Urothelium cell line (cell line): Measurements from ENCODE around the gene SDK1.

Experiments used
- DNase-seq: peaks from one replicate; pipeline ENCODE4 v3.0.0; 2011; ENCODE audit warnings: low spot score, mixed read lengths
- FAIRE-seq: peaks from 2 replicates; lab custom pipeline; 2011; peaks lifted over from hg19 to GRCh38; lab: Jason Lieb, UNC

The SDK1 gene

DNA sequence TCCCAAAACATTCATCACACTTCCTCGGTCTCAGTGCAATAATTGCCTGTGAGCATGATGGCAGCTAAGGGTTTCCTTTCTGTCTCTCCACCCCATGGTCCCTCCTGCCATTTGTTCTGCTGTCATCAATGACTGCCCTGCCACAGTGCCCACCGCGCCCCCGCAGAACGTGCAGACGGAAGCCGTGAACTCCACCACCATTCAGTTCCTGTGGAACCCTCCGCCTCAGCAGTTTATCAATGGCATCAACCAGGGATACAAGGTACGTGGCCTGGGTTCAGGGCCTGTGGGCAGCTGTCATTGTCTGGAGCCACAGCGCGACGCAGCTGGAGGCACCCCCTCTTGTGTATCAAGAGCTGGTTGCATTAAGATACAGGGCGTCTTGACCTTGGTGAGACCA is 748.1 kb downstream of the SDK1 start:
- DNase-seq = no peak
- FAIRE-seq = peak; percentile 86

DNA sequence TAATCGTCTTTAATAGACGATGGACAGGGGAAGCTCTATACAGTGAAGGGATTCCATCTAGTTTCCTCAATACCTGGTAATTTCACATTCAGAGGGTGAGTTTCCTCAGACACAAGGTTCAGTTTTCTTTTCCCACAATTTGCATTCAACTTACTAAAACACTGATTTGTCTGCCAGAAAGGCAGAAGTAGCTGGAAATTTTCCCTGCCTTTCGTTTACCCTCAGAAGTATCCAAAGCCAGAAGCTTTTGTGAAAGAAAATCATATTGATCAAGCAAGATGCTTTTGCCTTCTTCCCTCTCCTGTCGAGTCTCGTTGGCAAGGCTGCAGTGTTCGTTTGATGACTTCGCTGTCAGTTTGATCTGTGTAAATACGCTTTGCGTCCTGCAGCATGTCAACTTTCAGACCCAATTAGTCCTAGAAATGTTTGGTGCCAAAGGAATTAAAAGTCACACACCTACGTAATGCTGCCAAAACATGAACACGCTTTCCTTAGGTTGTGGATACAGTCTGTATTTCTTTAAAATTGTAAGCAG is 749.1 kb downstream of the SDK1 start:
- DNase-seq (no peak), FAIRE-seq (peak; percentile 85)

DNA sequence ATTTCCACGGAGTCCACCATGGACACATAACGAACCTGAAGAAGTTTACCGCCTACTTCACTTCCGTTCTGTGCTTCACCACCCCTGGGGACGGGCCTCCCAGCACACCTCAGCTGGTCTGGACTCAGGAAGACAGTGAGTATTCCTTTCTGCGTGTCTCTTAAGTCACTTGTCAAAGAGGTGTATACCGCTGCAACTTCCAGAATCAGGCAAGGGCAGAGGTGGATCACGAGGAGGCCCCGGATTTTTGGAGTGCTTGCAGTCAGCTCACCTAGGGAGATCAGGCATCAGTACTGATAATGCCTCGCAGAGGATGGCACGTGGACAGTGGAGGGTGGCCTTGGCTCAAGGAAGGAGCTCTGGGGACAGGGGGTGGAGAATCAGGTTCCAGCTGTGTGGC is 750.6 kb downstream of the SDK1 start:
- no peak for DNase-seq
- FAIRE-seq = peak; percentile 61

DNA sequence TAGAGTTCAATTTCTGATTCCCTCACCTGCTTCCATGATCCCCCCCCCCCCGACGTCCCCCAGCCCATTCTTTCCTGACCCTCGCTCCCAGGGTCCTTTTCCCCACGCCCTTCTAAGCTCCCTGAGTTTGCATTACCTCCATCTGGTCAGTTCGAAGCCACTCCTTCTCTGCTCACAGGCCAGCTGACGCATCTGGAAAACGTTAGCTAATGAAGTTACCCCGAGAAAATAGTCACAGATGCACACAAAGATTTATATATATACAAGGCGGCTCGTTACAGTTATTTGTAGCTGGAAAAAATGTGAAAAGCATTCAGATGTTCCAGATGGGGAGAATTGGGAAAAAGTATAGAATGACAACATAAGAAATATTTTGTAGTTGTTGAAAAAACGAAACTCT is 751.1 kb downstream of the SDK1 start:
- DNase-seq (no peak), FAIRE-seq (peak; percentile 73)

DNA sequence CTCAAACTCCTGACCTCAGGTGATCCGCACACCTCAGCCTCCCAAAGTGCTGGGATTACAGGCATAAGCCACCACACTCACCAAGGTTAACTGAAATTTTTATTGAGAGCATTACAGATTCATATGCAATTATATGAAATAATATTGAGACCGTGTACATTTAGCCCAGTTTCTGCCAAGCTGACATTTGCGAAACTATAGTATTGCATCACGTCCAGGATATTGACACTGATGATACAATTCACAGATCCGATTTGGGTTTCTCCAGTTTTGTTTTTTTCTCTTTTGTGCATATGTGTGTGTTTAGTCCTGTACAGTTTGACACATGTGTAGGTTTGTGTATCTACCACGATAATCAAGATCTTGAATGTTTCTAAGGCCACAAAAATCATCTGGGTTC is 753.1 kb downstream of the SDK1 start:
- no peak for DNase-seq
- no peak for FAIRE-seq

DNA sequence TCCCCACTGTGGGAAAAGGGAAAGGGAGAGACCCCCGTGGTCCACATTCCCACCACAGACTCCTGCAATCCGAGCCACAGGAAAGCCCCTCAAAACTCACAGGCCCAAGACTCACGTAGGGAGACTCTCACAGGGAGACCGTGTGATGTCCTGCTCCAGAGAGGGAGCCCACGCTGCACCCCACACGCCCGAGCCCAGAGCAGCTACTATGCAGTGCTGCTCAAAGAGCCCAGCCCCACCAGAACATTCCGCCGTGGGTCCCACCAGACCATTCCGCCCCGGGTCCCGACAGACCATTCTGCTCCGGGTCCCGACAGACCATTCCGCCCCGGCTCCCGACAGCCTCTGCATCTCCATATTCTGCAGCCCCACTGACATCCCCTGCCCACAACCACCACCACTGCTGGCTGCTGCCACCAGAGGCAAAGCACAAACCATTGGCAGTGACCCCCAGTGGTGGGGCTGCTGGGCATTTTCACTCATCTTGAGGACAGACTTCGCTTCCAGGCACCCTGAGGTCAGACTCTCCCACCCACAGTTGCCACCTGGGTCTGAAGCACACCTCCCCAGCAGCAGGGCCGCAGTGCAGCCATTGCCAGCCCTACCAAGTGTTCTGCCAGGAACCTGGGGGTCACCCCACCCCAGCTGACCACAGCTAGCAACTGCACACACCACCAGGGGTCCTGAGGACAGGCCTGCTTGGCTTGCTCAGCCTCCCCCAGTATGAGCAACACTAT is 755.7 kb downstream of the SDK1 start:
- DNase-seq = no peak
- FAIRE-seq = peak; percentile 73

DNA sequence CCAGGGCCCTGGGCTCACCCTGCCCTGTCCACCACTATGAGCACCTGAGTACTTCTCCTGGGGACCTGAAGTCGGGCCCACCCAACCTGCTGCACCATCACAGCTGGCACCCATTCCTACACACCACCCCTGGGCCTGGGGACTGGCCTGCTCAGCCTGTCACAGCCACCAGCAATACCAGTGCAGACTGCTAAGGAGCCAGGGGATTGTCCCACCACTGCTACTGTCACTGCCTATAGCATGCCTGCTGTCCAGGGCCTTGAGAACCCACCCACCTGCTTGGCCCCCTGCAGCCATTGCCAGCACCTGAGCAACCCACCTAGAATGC is 756.2 kb downstream of the SDK1 start:
- FAIRE-seq (no peak), DNase-seq (no peak)

DNA sequence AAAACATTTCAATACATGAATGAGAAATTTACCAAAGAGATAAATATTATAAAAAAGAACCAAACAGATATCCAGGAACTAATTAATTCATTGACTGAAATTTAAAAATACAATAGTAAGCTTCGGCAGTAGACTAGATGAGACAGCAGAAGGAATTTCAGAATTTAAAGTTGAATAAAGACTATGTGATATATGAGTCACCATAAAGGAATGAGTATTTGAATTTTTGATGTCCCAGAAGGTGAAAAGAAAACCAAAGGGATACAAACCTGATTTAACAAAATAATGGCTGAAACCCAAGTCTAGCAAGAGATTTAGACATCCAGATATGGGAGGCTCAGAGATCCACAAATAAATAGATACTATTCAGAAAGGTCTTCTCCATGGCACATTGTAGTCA is 757.1 kb downstream of the SDK1 start:
- FAIRE-seq (no peak), DNase-seq (peak; percentile 58)

DNA sequence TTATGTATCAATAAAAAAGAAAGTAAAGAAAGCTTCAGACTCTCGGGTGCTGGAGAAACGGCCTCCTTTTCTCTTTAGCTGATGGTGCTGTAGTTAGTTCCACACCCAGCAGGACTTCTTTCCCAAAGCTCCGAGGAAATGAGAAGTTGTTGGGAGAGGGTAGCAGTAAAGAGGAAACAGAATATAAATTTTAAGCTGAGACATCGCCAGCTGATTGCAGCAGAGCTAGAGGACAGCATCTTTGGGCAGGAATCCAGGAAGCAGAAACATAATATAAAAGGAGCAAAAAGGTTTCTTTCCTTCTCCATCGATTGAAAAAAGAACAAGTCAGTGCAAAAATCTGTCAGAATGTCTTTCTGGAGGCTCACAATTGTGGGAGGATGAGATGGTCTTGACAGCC is 764.1 kb downstream of the SDK1 start:
- FAIRE-seq = no peak
- no peak for DNase-seq

DNA sequence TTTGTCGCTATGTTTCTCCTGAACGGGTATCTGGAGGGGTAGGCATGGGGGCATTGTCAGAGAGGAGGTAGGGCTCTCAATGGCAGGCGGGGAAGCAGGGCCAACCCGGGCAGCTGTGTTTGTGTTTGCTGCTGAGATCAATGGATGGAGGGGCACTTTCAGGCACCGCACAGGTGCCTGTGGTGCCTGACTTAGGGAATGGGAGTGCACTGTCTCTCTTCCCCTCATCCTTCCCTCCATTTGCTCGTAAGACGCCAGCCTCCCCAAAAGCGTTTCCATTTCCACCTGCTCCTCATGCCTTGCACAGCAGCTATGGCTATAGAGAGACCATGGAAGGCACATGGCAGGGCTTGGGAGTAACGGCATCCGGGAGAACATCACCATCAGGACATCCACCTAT is 765.2 kb downstream of the SDK1 start:
- no peak for FAIRE-seq

DNA sequence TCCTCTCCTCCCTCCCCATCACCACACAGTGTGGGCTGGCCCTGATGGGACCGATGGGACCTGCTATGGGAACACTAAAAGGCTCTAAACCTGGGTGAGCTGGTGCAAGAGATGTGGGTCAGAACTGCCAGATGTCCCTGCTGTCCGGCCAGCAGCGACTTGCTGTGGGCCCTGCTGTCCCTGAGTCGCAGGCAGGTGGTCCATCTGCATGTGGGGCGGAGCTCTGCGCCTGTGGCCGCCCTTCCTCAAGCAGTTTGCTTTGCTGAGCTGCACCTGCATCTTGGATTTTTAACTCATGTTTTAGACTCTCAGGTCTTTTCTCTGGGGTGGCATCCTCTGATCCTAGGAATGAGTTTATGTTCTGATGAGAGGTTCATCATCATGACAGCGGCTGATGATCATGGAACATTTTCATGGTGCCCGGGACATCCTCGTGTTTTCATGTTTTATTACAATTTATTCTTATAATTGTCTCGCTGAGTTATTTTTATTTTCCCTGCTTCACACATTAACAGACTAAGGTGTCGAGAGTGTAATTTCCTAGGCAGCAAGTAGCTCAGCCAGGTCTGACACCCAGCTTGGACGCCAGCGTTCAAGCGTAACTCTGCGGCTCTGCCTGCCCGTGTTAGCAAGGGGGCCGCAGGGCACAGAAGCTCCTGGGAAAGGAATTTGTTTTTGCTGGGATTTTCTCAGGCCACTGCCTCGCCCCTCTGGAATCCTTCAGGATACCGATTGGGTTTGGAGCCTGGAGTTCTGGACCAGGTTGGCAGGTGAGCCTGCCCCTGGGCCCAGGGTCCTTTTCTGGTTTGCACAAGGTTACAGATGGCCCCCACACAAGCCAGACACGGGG is 765.8 kb downstream of the SDK1 start:
- DNase-seq (no peak), FAIRE-seq (peak; percentile 96)

More for the DNA sequence above, 765.2 kb downstream of the SDK1 start:
- DNase-seq = no peak

DNA sequence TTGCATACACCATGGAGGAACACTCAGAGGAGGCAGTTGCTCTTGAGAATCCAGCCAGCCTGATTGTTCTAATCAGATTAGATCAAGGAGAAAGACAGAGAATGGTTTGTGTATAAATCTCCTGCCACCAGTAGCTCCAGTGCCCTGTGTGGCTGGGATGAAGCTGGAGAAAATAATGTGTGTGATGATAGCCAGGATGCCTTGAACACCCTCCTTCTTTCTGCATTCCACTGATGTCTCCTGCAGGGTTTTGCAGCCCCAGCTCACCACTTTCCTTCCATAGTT is 766.4 kb downstream of the SDK1 start:
- FAIRE-seq = peak; percentile 17
- DNase-seq = no peak

DNA sequence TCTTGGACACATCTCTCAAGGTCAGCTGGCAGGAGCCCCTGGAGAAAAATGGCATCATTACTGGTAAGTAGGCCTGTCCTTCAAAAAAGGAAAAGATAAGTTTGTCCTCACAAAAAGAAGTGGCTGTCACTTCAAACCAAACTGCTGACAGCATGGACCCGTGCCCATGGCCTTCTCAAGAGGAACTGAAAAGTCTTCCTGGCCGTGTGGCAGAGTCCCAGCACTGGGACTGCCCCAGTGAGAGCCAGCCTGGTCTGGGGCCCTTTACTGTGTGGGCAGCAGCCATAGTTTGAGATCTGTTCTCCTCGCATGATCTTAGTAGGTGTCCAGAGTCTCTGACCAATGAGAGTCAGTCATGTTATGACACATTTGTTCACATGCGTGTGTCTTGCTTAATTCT is 766.8 kb downstream of the SDK1 start:
- FAIRE-seq (no peak), DNase-seq (no peak)

DNA sequence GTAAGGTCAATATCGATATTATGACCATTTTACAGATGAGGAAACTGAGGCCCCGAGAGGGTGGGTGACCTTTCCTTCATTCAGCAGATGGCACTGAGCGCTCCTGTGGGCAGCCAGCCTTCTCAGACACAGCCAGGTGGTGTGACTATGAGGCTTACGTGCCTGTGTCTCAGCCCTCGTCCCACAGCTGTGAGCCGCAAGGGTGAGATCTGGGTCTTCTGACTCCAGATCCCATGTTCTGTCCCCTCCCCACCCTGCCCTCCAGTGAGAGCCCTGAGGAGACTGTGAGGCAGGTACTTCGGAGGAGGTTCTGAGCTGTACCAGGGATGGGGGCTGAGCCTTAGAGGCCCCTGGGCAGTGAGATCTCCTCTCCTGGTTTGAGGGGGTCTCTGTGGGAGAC is 767.2 kb downstream of the SDK1 start:
- FAIRE-seq = peak; percentile 87

DNA sequence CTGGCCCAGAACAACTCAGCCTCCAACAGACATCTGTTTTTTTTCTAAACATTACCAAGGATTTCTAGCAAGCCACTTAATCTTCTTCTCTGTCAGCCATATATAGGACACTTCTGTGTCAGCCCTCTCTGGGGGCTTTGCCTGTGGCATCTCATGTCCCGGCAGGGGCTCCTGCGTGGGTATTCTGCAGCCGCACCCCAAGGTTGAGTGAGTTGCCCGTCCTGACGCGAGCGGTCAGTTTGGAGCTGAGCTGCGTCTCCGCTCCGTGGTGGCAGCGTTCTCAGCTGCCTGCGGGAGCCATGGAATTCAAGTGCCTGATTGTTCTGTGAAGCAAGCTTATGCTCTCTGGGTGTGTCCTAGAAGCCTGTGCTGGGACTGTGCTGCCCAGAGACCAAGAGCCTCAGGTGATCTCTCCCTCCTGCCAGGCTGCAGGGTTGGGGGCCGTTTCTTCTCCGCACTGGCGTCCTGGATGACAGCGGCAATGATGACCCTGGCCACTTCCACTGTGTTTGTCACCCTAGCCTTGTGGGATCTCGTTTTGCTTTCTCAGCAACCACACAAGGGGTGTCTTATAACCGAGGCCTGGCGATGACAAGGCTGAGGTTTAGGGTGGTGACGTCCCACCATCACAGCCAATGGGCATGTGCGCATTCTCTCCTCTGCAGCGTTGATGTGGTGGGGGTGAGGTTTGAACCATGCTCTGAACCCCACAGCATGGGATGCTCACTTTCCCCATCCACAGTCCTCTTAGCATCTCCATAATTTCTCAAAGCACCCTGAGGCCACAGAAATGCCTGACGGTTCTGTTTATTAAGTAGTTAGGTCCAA is 768.4 kb downstream of the SDK1 start:
- no peak for FAIRE-seq
- no peak for DNase-seq

More for the DNA sequence above, 767.2 kb downstream of the SDK1 start:
- no peak for DNase-seq

DNA sequence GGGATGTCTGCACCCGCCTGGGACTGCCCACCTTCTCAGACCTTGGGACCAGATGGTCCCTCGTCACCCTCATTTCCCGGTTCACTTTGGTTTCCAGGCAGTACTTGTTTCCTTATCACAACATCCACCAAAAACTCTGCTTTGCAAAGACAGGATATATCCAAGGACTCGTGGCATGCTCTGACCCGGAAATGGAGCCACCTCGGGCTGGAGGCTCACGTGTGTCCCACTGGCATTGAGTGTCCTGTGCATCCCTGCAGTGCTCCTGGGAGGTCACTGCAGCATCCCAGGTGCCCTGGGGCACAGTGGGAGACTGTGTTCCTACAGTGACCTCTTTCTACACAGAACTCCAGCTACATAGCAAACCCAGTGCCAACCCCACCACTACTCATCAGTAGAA is 769.2 kb downstream of the SDK1 start:
- peak; percentile 89 for FAIRE-seq
- no peak for DNase-seq

DNA sequence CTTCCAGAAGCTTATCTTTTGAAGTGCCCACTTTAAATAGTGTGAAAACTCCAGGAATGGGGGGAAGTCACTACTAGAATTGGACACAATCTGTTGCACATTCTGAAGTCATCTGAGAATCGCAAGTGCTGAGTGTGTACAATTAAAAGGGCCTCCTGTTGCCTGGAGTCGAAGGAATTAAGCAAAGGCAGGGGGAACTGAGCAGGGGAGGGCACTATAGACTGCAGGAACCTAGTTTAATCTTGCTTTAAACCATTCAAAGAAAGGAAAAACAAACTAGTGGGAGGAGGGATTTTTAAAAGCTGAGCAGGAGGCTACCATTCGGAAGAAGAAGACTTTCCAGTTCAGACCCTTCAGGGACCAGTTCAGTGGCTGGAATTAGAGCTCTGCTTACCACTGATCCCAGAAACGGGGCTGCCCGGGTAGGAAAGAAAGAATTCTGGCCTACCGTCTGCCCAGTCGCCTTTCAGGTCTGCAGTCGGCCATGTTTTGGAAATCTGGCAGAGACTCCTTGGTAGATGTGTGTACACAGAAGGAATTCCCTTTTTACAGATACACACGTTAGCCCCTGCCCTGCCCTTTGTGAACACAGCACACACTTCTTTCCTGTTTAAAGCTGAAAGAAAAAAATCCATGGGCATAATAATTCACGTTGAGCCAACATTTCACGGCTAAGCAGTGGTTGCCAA is 770.5 kb downstream of the SDK1 start:
- DNase-seq = no peak

DNA sequence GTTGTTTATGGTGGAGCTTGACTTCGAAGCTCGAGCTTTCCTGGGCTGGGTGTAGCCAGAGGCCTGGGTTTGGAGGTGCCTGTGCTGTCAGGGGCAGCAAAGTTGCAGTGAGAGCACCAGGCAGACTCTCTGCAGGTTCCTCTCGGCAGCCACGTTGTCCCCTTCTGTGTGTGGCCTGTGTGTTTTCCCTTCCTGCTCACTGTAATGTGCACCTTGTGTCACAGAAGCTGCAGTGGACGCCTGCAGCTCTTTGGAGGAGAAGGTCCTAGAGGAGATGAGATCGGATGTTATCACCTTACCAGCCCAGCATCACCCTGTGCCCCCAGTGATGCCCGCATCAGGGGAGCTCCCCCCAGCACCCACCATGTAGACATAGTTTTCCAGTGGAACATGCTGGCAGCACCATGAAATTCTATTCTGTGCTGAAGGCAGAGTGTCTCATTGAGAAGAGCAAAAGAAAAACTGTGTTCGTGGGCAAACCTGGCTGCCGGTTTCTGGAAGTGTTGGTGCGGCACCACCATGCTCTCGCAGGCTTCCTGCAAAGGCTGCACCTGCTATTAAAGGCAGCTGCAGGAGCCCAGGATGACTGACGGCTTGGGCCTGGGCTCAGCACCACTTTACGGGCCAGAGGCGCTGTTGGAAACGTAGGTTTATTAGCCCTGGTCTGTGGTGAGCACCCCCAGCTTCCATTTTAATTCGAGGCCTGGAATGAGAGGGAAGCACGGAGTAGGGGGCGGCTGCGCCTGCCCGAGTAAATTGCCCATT is 771.3 kb downstream of the SDK1 start:
- DNase-seq (no peak), FAIRE-seq (peak; percentile 93)

More for the DNA sequence above, 770.5 kb downstream of the SDK1 start:
- FAIRE-seq = peak; percentile 32

DNA sequence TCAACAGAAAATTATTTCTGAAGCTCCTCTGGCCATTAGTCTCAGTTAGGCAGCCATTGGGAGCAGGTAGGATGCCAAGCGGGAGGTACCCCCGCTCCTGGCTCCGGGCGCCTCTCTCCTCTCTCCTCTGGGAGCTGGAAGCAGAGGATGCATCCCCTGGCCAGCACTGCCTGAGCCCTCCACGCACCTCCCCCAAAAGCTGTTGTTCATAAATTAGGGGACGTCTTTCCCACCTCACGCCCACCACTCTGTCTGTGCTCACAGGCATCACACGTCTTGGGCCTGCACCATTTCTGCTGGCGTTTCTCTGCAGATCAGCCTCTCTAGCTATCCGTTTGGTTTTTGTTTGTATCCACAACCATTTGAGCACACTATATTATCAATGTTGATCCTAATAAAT is 772.0 kb downstream of the SDK1 start:
- no peak for DNase-seq
- FAIRE-seq = no peak

DNA sequence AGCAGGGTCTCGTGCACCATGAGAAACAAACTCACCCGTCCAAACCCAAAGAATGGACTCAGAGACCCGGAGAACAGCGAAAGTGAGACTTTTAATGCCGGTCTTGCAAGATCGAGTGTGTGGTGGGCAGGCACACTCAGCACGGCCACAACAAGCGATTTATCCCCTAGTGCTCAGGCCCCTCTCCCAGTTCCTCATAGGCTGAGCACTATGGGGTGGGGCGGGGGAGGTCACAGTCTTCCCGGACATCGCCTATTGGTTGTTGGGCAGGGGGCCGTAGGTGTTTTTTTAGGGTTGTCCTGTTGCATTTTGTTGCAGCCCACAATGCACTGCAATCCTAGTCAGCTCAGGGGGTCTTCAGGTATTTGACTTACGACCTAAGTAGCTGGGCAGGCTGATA is 772.7 kb downstream of the SDK1 start:
- FAIRE-seq (peak; percentile 44), DNase-seq (no peak)
